Endothelial cell of hepatic sinusoid (primary cell): ENCODE data around the gene DGCR8.

Experiments
- in situ Hi-C: cut with HindIII; loops from 2 replicates; pipeline ENCODE4 v1.10.0; 2017; ENCODE audit warnings: low sequenced_read_pairs

Gene DGCR8

DNA sequence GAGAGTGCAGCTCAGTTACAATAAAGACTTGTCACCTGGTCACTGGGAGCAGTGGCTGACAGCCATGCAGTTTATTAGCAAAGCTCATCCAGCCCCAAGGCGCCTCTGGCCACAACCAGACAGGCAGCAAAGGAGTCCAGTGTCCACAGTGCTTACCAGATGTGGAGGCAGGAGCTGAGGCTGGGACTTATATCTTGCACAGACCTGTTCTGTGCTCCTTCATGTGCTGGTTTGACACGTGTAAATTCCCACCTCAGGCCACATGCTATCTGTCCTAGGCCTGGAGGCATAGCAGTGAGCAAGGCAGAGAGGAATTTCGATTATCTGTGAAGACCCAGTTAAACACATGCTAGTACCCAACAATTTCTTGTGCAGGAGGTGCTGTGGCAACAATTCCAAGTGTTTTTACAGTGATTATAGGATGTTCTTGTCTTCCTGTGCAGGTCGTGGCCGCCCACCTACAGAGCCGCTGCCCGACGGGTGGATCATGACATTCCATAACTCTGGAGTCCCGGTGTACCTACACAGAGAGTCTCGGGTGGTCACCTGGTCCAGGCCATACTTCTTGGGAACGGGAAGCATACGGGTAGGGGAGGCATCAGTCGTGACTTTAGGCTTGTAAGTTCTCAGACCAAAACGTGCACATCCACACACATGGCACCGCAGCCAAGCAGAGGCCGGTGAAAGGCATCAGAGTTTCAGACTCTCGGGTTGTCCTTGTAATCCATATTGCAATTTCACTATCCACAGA, 9.4 kb downstream of the DGCR8 start:
- in situ Hi-C loops = no loop called here

DNA sequence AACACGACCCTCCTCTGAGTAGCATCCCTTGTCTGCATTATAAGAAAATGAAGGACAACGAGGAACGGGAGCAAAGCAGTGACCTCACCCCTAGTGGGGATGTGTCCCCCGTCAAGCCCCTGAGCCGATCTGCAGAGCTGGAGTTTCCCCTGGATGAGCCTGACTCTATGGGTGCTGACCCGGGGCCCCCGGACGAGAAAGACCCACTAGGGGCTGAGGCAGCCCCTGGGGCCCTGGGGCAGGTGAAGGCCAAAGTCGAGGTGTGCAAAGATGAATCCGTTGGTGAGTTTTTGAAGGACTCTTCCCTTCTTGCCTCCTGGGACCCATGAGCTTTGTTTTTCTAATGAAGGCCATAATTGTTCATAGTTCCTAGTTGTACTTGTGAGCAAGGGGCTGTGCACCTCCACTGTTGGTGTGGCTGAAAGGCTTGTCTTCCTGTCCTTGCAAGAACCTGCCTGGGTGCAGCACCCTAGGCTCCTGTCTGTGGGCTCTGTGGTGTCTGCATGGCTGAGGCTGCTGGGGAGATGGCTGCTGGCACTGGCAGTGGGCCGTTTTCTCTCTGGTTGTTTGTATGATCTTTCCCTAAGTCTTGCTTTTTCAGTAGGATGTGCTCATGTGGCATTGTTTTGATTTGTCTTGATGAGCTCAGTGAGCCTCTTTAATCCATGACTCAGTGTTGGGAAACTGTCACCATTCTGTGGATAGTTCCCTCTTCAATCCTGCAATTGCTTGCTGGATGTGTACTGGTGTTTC, 10.1 kb downstream of the DGCR8 start:
- in situ Hi-C loops = no loop called here

- in situ Hi-C loops = no loop called here
These were observed 10.7 kb downstream of the DGCR8 start for GRCh38 chr22:20090730-20091240.

GRCh38 chr22:20091690-20092476, 11.8 kb downstream of the DGCR8 start:
- in situ Hi-C loops = no loop called here

GRCh38 chr22:20092477-20092854, 12.4 kb downstream of the DGCR8 start:
- in situ Hi-C loops = no loop called here

DNA sequence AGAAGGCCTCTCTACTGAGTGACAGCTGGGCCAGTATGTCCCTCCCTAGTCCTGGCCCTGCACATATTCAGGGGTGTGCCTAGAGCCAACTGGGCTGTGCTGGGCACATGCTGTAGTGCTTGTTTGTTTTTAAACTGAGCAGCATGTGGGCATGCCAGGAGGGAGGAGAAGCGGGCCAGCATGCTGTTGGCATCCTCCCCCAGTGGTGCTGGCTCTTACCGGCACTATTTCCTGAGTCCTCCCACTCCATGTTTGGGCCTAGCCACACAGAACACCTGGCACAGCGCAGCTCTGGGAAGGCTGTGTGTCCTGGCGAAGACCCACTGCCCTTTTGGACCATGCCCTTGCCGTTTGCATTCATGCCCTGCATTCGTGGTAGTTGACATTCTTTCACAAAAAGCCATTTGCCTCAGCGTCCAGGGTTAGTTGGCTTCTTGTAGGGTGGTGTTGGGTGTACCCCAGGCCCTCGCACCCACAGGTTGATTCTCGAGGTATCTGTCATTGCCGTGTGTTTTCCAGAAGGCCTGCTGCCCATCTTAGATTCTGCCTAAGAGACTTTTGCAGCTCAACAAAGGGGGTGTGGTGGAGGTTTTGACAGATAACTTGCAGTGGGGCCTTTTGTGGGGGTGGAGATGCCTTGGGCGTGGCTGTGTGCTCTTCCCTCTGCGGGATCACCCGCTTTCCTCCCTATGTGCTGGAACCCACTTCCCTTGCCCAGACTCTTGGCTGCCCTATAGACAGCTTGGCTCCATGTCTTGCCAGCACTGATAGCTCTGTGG, 13.6 kb downstream of the DGCR8 start:
- in situ Hi-C loops = no loop called here

GRCh38 chr22:20094197-20094807, 14.3 kb downstream of the DGCR8 start:
- in situ Hi-C loops = no loop called here

DNA sequence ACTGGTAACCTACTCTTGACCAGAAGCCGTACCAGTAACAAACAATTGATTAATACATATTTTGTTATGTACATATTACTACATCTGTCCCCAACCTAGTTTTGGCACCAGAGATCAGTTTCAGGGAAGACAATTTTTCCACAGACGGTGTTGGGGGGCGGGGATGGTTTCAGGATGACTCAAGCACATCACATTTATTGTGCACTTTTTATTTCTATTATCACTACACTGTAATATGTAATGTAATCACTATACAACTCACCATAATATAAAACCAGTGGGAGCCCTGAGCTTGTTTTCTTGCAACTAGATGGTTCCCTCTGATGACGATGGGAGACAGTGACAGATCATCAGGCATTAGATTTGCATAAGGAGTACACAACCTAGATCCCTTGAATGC, 15.5 kb downstream of the DGCR8 start:
- in situ Hi-C loops = no loop called here

- in situ Hi-C loops = no loop called here
These were observed 16.8 kb downstream of the DGCR8 start for GRCh38 chr22:20096574-20097420.

DNA sequence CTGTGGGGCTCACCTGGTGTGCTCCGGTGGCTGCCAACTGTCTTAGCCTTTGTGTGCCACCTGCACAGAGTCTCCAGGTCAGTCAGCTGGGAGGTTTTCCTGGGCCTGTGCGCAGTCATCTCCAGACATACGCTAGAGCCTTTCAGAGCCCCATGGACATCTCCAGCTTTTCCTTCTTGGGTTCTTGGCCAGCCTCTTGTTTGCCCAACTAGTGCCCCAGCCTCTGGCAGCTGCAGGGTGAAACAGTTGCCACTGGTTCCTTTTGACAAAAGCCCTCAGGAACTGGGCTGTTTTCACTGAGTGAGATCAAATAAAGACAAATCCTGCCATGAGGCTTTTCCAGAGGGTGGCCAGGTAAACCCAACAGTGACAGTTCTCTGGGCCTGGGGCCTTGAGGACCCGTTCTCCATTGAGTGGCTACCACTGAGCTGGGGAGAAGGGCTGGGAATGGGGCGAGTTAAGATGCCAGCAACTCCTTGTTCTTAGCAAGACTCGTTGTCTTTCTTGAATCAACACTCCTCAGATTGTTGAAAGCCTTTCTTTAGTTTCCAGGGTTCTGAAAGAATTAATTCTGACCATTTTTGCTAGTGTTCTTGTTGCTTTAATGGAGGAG, 19.2 kb downstream of the DGCR8 start:
- in situ Hi-C loops = no loop called here

GRCh38 chr22:20101638-20102037, 21.6 kb downstream of the DGCR8 start:
- in situ Hi-C loops = no loop called here

- in situ Hi-C loops = no loop called here
These were observed 22.3 kb downstream of the DGCR8 start for GRCh38 chr22:20102203-20102780.

DNA sequence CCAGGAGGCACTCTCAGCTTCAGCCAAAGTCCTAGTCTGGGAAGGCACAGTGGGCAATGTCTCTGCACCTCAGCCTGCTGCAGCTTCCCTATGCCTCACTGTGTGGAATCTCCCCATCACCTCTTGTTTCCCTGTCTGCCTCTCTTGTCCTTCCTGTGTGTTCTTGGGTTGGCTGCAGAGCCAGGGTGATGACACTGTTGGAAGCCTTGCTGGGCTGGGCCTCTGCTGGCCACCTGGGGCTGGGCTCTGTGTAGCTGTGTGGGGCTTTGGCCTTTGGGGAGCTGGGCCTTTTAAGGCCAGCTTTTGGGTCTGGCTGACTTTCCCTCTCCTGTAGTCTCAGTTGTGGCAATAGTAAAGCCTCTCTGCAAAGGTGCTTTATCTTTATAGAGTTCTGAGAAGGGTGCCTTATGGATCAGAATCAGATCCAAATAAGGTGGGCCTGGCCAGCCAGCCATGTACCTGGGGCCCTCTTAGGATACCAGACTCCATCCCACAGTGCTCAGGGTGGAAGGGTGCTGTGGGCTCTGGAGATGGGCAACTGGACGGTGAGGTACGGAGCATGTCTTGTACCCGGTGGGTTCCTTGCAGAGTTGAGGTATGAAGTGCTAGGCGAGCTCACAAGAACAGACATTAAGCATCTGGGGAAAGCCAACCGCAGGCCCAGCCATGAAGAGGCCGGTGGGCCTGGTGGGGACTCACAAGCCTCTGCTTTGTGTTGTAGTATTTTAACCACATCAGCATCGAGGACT, 25.6 kb downstream of the DGCR8 start:
- in situ Hi-C loops = no loop called here

- in situ Hi-C loops = no loop called here
These were observed 26.3 kb downstream of the DGCR8 start for GRCh38 chr22:20106205-20106848.

DNA sequence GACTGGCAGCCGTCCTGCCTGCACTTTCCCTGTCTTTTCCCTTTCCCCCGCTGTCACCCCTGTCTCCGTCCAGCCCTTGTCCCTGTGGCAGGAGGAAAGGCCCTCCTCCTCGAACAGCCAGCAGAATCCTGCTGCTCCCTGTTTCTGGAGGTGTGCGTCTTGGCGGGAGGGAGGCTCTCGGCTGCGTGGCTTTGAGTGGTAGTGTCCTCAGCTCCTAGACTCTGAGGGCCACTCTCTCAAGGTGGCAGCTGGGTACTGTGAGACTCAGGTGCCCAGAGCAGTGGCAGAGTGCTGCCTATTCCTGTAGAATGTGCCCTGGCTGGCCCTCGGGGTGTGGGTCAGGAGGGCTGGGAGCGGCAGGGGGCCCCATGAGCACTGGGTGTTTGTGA, 26.8 kb downstream of the DGCR8 start:
- in situ Hi-C loops = no loop called here

- in situ Hi-C loops = no loop called here
These were observed 27.4 kb downstream of the DGCR8 start for GRCh38 chr22:20107471-20107901.
